H9 (cell line): Measurements from ENCODE around the gene ARHGEF12. TPM values are rescaled to one million over a fixed set of nuclear protein-coding genes. Genes with fewer than 3 reads are reported as not detected.
A peak's percentile ranks its signal among the peaks of the same experiment; 100 is the strongest.

Experiments used
- DNase-seq: peaks from one replicate; pipeline ENCODE4 v3.0.0-alpha.2; 2017
- H2AFZ ChIP-seq: one replicate; pipeline ENCODE4 v1.6.1; 2013; ENCODE audit warnings: mild to moderate bottlenecking, low read length, control low read depth, moderate library complexity
- H2AK5ac ChIP-seq: 2 replicates; pipeline ENCODE4 v1.6.1; 2013; ENCODE audit warnings: low read length, control low read depth, mixed read lengths; ENCODE audit not compliant: insufficient read length
- H2BK120ac ChIP-seq: one replicate; pipeline ENCODE4 v1.6.1; 2013; ENCODE audit warnings: low read depth, mild to moderate bottlenecking, low read length, control low read depth, inconsistent platforms; ENCODE audit not compliant: poor library complexity, severe bottlenecking
- H2BK12ac ChIP-seq: 2 replicates; pipeline ENCODE4 v1.6.1; 2013; ENCODE audit warnings: low read length, control low read depth, mixed read lengths, low read depth; ENCODE audit not compliant: insufficient read length
- H2BK15ac ChIP-seq: 2 replicates; pipeline ENCODE4 v1.6.1; 2013; ENCODE audit warnings: low read depth, low read length, control low read depth
- H2BK20ac ChIP-seq: one replicate; pipeline ENCODE4 v1.6.1; 2013; ENCODE audit warnings: low read depth, mild to moderate bottlenecking, low read length, control low read depth, inconsistent platforms; ENCODE audit not compliant: poor library complexity, severe bottlenecking
- H2BK5ac ChIP-seq: 2 replicates; pipeline ENCODE4 v1.6.1; 2013; ENCODE audit warnings: low read length, control low read depth, mixed read lengths; ENCODE audit not compliant: insufficient read length
- H3K14ac ChIP-seq: 2 replicates; pipeline ENCODE4 v1.6.1; 2013; ENCODE audit warnings: low read length, control low read depth; ENCODE audit not compliant: insufficient read depth
- H3K18ac ChIP-seq: 2 replicates; pipeline ENCODE4 v1.6.1; 2013; ENCODE audit warnings: low read depth, mild to moderate bottlenecking, mixed read lengths, low read length, control low read depth; ENCODE audit not compliant: insufficient read length
- H3K23ac ChIP-seq: 2 replicates; pipeline ENCODE4 v1.6.1; 2013; ENCODE audit warnings: low read length, control low read depth, mixed read lengths, low read depth; ENCODE audit not compliant: insufficient read length
- H3K23me2 ChIP-seq: 2 replicates; pipeline ENCODE4 v1.6.1; 2013; ENCODE audit warnings: low read depth, mild to moderate bottlenecking, mixed read lengths, low read length, control low read depth; ENCODE audit not compliant: insufficient read length, poor library complexity, severe bottlenecking
- H3K27ac ChIP-seq: 2 replicates; pipeline ENCODE4 v1.5.1; 2013; ENCODE audit warnings: low read length, control low read depth, mixed read lengths, low read depth; ENCODE audit not compliant: insufficient read length
- H3K27me3 ChIP-seq: 2 replicates; pipeline ENCODE4 v1.6.1; 2013; ENCODE audit warnings: low read length, control low read depth, inconsistent platforms; ENCODE audit not compliant: insufficient read depth
- H3K4ac ChIP-seq: 2 replicates; pipeline ENCODE4 v1.6.1; 2013; ENCODE audit warnings: low read depth, mild to moderate bottlenecking, control low read depth, inconsistent platforms, low read length, moderate library complexity
- H3K4me1 ChIP-seq: 2 replicates; pipeline ENCODE4 v1.6.1; 2013; ENCODE audit warnings: low read length, control low read depth, inconsistent platforms; ENCODE audit not compliant: insufficient read depth
- H3K4me2 ChIP-seq: 2 replicates; pipeline ENCODE4 v1.6.1; 2013; ENCODE audit warnings: low read length, control low read depth, mixed read lengths; ENCODE audit not compliant: insufficient read length, insufficient read depth
- H3K56ac ChIP-seq: 2 replicates; pipeline ENCODE4 v1.6.1; 2013; ENCODE audit warnings: low read depth, mild to moderate bottlenecking, mixed read lengths, low read length, control low read depth; ENCODE audit not compliant: insufficient read length
- H3K79me1 ChIP-seq: 2 replicates; pipeline ENCODE4 v1.6.1; 2013; ENCODE audit warnings: low read depth, mild to moderate bottlenecking, moderate library complexity, low read length, control low read depth, inconsistent platforms; ENCODE audit not compliant: insufficient read depth, poor library complexity, severe bottlenecking
- H3K79me2 ChIP-seq: 2 replicates; pipeline ENCODE4 v1.6.1; 2013; ENCODE audit warnings: low read length, control low read depth, inconsistent platforms; ENCODE audit not compliant: insufficient read depth
- H3K9ac ChIP-seq: 2 replicates; pipeline ENCODE4 v1.6.1; 2013; ENCODE audit warnings: low read length, control low read depth, mixed read lengths; ENCODE audit not compliant: insufficient read length; ENCODE audit errors: extremely low read depth
- H3K9me3 ChIP-seq: one replicate; pipeline ENCODE4 v1.6.1; 2013; ENCODE audit warnings: low read depth, low read length, inconsistent platforms; ENCODE audit not compliant: control insufficient read depth
- H3T11ph ChIP-seq: one replicate; pipeline ENCODE4 v1.6.1; 2013; ENCODE audit warnings: mild to moderate bottlenecking, low read length, control low read depth, inconsistent platforms
- H4K20me1 ChIP-seq: one replicate; pipeline ENCODE4 v1.6.1; 2013; ENCODE audit not compliant: control insufficient read depth, insufficient read length, insufficient read depth
- H4K5ac ChIP-seq: 2 replicates; pipeline ENCODE4 v1.6.1; 2013; ENCODE audit warnings: low read depth, mild to moderate bottlenecking, mixed read lengths, low read length, control low read depth; ENCODE audit not compliant: insufficient read length
- H4K8ac ChIP-seq: replicated peaks from 2 replicates; pipeline ENCODE4 v1.6.1; 2013; ENCODE audit warnings: low read length, control low read depth, mixed read lengths, low read depth; ENCODE audit not compliant: insufficient read length
- H4K91ac ChIP-seq: 2 replicates; pipeline ENCODE4 v1.6.1; 2013; ENCODE audit warnings: low read depth, mild to moderate bottlenecking, moderate library complexity, mixed read lengths, low read length, control low read depth; ENCODE audit not compliant: insufficient read length
- H3K27ac Mint-ChIP-seq, 3 experiments: 2 replicates in 2 of 3; 3 replicates in 1 of 3; pipeline ENCODE4 v1.8.0; 2020 to 2021; ENCODE audit warnings: mixed read lengths in 3 of 3, mild to moderate bottlenecking in 1 of 3, moderate library complexity in 1 of 3
- H3K27me3 Mint-ChIP-seq: 2 replicates; pipeline ENCODE4 v1.8.0; 2021; ENCODE audit warnings: low read depth, mild to moderate bottlenecking, moderate library complexity, mixed read lengths
- H3K36me3 Mint-ChIP-seq, 3 experiments: 2 replicates in 2 of 3; 3 replicates in 1 of 3; pipeline ENCODE4 v1.8.0; 2020 to 2021; ENCODE audit warnings: low read depth in 3 of 3, mixed read lengths in 3 of 3; ENCODE audit not compliant: insufficient read depth in 1 of 3
- H3K4me1 Mint-ChIP-seq, 2 experiments: 2 replicates each; pipeline ENCODE4 v1.8.0; 2020; ENCODE audit warnings: mixed read lengths in 2 of 2
- H3K4me3 Mint-ChIP-seq, 2 experiments: 2 replicates in 1 of 2; 3 replicates in 1 of 2; pipeline ENCODE4 v1.8.0; 2020 to 2021; ENCODE audit warnings: mild to moderate bottlenecking in 2 of 2, mixed read lengths in 2 of 2, moderate library complexity in 1 of 2
- H3K9me3 Mint-ChIP-seq, 2 experiments: 2 replicates in 1 of 2; 3 replicates in 1 of 2; pipeline ENCODE4 v1.8.0; 2020; ENCODE audit warnings: mild to moderate bottlenecking in 2 of 2, mixed read lengths in 2 of 2, moderate library complexity in 1 of 2
- WGBS: extraction: QIAGEN DNeasy Blood & Tissue Kit; methylation state at CpG from one replicate; pipeline ENCODE4 v1.1.7; 2013; ENCODE audit warnings: missing lambda C conversion rate, low lambda C conversion rate, mixed read lengths; ENCODE audit not compliant: insufficient read length; ENCODE audit errors: extremely low coverage; 5-methylcytosine and 5-hydroxymethylcytosine counted together
- total RNA-seq: library from RNA; stranded (reverse); gene quantifications from 2 replicates; pipeline ENCODE4 v1.2.1, GENCODE V29; 2021
- TF ChIP-seq, protein P1 (sequence below): fragments of 200-600 bp; sonication (generic); conservative IDR thresholded peaks from 3 replicates; pipeline ENCODE4 v1.8.0; 2021; ENCODE audit warnings: antibody characterized with exemption, mild to moderate bottlenecking

The ARHGEF12 gene
- total RNA-seq, 1 experiment from 2014 or later, result 27.0 TPM

GRCh38 chr11:120318906-120319305 is 17.3 kb upstream of the ARHGEF12 start:
- H3K23me2 ChIP-seq, result no peaks in the 10 kb centered on the region
- no peak overlapping the region for H3K27ac ChIP-seq
- no peak overlapping the region for H2BK12ac ChIP-seq
- no peaks in the 10 kb centered on the region for H3K79me2 ChIP-seq
- H3K14ac ChIP-seq, result no peak overlapping the region
- H4K91ac ChIP-seq, result no peak overlapping the region
- H3K27ac Mint-ChIP-seq, result no peak overlapping the region
- no peaks in the 10 kb centered on the region for H3K9me3 Mint-ChIP-seq
- no peak overlapping the region for H2AK5ac ChIP-seq
- no peak overlapping the region for H3K18ac ChIP-seq
- no peak overlapping the region for H2BK120ac ChIP-seq
- H3K4me2 ChIP-seq, result no peak overlapping the region
- H3K4ac ChIP-seq, result no peak overlapping the region
- TF ChIP-seq, protein P1, sequence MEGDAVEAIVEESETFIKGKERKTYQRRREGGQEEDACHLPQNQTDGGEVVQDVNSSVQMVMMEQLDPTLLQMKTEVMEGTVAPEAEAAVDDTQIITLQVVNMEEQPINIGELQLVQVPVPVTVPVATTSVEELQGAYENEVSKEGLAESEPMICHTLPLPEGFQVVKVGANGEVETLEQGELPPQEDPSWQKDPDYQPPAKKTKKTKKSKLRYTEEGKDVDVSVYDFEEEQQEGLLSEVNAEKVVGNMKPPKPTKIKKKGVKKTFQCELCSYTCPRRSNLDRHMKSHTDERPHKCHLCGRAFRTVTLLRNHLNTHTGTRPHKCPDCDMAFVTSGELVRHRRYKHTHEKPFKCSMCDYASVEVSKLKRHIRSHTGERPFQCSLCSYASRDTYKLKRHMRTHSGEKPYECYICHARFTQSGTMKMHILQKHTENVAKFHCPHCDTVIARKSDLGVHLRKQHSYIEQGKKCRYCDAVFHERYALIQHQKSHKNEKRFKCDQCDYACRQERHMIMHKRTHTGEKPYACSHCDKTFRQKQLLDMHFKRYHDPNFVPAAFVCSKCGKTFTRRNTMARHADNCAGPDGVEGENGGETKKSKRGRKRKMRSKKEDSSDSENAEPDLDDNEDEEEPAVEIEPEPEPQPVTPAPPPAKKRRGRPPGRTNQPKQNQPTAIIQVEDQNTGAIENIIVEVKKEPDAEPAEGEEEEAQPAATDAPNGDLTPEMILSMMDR, result no peak
- no peaks in the 10 kb centered on the region for H3K79me1 ChIP-seq
- H3K9me3 ChIP-seq, result no peaks in the 10 kb centered on the region
- no peaks in the 10 kb centered on the region for H3K27me3 ChIP-seq
- H3K23ac ChIP-seq, result no peak overlapping the region
- peaks cover 14% of the 10 kb centered on the region for H3K27me3 Mint-ChIP-seq
- H3K9ac ChIP-seq, result no peak overlapping the region
- no peak overlapping the region for H3K4me3 Mint-ChIP-seq
- no peak overlapping the region for H3K56ac ChIP-seq
- H3T11ph ChIP-seq, result no peak overlapping the region
- DNase-seq, result peak; percentile 22
- H2AFZ ChIP-seq, result no peak overlapping the region
- H4K20me1 ChIP-seq, result no peaks in the 10 kb centered on the region
- peaks cover 2% of the 10 kb centered on the region; the same call in 1 of the 2 replicates for H3K4me1 ChIP-seq
- WGBS, result 100% methylated on average over 2 of the region's 4 CpGs
- no peak overlapping the region for H2BK15ac ChIP-seq
- no peaks in the 10 kb centered on the region for H3K36me3 Mint-ChIP-seq
- H3K4me1 Mint-ChIP-seq, result peaks cover 11 to 14% of the 10 kb centered on the region in 2 experiments
- H4K5ac ChIP-seq, result no peak overlapping the region
- no peak overlapping the region for H4K8ac ChIP-seq
- H2BK5ac ChIP-seq, result no peak overlapping the region
- H2BK20ac ChIP-seq, result no peak overlapping the region
